ENCODE data around the gene FAM83D. TPM values are rescaled to one million over a fixed set of nuclear protein-coding genes. Genes with fewer than 3 reads are reported as not detected.

FAM83D gene
- total RNA-seq, 1 donor from 2014 or later = 73.9 TPM

DNA sequence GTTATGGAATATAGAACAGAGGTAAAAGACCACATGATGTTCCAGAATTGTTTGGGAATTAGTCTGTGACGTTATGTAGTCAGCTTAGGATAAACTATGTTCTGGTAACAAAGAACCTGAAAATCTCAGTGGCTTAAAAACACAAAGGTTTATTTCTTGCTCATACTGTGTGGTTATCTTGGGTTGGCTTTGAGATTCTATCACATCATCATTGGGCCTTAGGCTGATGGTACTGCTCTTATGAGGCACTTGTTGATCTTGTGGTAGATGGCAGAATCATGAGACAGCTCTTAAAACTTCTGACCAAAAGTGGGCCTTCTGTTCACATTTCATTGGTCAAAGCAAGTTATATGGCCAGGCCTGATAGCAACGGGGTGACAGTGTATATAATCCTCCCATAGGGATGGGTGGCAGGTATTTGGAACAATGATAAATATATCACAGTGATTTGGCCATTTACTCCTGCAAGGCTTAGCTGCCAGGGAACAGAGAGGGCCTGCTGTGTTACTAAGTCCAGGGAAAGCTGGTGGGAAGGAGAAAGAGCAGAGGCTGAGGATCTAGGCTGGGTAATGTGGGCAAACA lies 49.4 kb downstream of the FAM83D start:
- no peaks in the 10 kb centered on the region for H3K27me3 ChIP-seq
- no peaks in the 10 kb centered on the region for H3K4me1 ChIP-seq
- H4K20me1 ChIP-seq (ENCODE audit: low read depth) = peaks cover 9% of the 10 kb centered on the region
- H2AFZ ChIP-seq (replicated peaks) = no peak overlapping the region
- no peak overlapping the region for H3K4me3 ChIP-seq
- H3K9me3 ChIP-seq (ENCODE audit: low read depth) = no peaks in the 10 kb centered on the region
- Mint-ChIP-seq H3K9me3 (no peaks in the 10 kb centered on the region), H3K4me1 (no peaks in the 10 kb centered on the region), H3K27me3 (ENCODE audit: insufficient read depth, low read depth) (no peaks in the 10 kb centered on the region), H3K36me3 (peaks cover 11% of the 10 kb centered on the region), H3K4me3 (no peak overlapping the region), H3K27ac (no peak overlapping the region)
- no peak overlapping the region for H3K4me2 ChIP-seq
- no peaks in the 10 kb centered on the region for H3F3A ChIP-seq (ENCODE audit: low read depth)
- peaks cover 26% of the 10 kb centered on the region for H3K79me2 ChIP-seq (ENCODE audit: low read depth)
- H3K9ac ChIP-seq = no peak overlapping the region
- peaks cover 9% of the 10 kb centered on the region for H3K36me3 ChIP-seq
- TF ChIP-seq EZH2 (IDR thresholded peaks at IDR 0.05) (no peak), EZH2phosphoT487 (IDR thresholded peaks at IDR 0.05) (no peak)
- TF ChIP-seq, protein P1, sequence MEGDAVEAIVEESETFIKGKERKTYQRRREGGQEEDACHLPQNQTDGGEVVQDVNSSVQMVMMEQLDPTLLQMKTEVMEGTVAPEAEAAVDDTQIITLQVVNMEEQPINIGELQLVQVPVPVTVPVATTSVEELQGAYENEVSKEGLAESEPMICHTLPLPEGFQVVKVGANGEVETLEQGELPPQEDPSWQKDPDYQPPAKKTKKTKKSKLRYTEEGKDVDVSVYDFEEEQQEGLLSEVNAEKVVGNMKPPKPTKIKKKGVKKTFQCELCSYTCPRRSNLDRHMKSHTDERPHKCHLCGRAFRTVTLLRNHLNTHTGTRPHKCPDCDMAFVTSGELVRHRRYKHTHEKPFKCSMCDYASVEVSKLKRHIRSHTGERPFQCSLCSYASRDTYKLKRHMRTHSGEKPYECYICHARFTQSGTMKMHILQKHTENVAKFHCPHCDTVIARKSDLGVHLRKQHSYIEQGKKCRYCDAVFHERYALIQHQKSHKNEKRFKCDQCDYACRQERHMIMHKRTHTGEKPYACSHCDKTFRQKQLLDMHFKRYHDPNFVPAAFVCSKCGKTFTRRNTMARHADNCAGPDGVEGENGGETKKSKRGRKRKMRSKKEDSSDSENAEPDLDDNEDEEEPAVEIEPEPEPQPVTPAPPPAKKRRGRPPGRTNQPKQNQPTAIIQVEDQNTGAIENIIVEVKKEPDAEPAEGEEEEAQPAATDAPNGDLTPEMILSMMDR (IDR thresholded peaks at IDR 0.05) = no peak
- no peak for DNase-seq (ENCODE audit: low spot score)
- no peak overlapping the region for H3K27ac ChIP-seq

DNA sequence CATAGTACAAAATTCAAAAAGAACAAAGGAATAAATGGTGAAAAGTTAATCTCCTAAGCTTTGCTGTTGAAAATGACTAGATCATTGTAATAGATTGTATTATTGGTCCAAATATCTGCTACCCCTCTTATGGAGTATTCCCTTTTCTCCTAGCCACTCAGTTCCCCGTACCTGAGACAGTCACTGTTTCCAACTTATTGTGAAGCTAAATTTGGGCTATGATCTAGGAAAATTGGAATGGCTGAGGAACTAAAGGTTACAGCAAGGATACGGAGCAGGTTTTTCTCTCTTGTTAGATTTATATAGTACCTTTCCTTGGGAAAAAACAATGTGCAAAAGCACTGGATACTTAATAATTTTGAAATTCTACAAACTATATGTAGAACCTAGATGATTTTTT lies 53.2 kb downstream of the FAM83D start:
- H3K36me3 Mint-ChIP-seq = peaks cover 5% of the 10 kb centered on the region
- Histone ChIP-seq H3K9me3 (ENCODE audit: low read depth) (no peaks in the 10 kb centered on the region), H3K4me1 (no peaks in the 10 kb centered on the region), H3K27me3 (no peaks in the 10 kb centered on the region), H3K79me2 (ENCODE audit: low read depth) (peaks cover 33% of the 10 kb centered on the region), H3K36me3 (no peaks in the 10 kb centered on the region), H2AFZ (replicated peaks) (no peak overlapping the region), H3K4me3 (no peak overlapping the region), H4K20me1 (ENCODE audit: low read depth) (peaks cover 7% of the 10 kb centered on the region), H3K4me2 (no peak overlapping the region), H3K9ac (no peak overlapping the region), H3K27ac (no peak overlapping the region), H3F3A (ENCODE audit: low read depth) (no peaks in the 10 kb centered on the region)
- no peak overlapping the region for H3K27ac Mint-ChIP-seq
- no peaks in the 10 kb centered on the region for H3K27me3 Mint-ChIP-seq (ENCODE audit: insufficient read depth, low read depth)
- no peak for TF ChIP-seq EZH2 (IDR thresholded peaks at IDR 0.05)
- TF ChIP-seq, protein P1 (IDR thresholded peaks at IDR 0.05) = no peak
- no peak for TF ChIP-seq EZH2phosphoT487 (IDR thresholded peaks at IDR 0.05)
- no peak overlapping the region for H3K4me3 Mint-ChIP-seq
- DNase-seq (ENCODE audit: low spot score) = no peak
- peaks cover 6% of the 10 kb centered on the region for H3K4me1 Mint-ChIP-seq
- H3K9me3 Mint-ChIP-seq = no peaks in the 10 kb centered on the region

DNA sequence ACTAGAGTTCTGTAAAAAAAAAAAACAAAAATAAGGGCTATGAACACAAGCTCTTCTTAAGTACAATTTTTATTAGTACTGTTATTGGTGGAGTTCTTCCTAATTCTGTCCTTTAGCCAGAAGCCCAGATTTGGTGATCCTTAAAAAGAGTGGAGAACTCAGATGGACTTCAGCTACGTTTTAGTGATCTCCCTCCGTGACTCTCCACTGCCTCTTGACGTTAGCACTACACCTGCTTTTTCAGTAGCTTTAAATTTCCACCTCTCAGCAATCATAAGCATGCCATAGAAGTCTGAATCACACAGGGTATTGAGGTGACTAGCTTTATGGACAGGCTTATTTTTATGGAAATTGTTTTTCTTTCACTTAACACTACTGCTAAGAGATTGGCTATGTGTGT lies 53.6 kb downstream of the FAM83D start:
- no peak for TF ChIP-seq EZH2 (IDR thresholded peaks at IDR 0.05)
- TF ChIP-seq, protein P1 (IDR thresholded peaks at IDR 0.05) = no peak
- no peak for TF ChIP-seq EZH2phosphoT487 (IDR thresholded peaks at IDR 0.05)
- Mint-ChIP-seq H3K27ac (no peak overlapping the region), H3K36me3 (peaks cover 3% of the 10 kb centered on the region), H3K9me3 (no peaks in the 10 kb centered on the region), H3K27me3 (ENCODE audit: insufficient read depth, low read depth) (no peaks in the 10 kb centered on the region), H3K4me3 (no peak overlapping the region), H3K4me1 (peaks cover 6% of the 10 kb centered on the region)
- no peaks in the 10 kb centered on the region for H3K36me3 ChIP-seq
- peaks cover 7% of the 10 kb centered on the region for H4K20me1 ChIP-seq (ENCODE audit: low read depth)
- no peak overlapping the region for H3K9ac ChIP-seq
- peaks cover 33% of the 10 kb centered on the region for H3K79me2 ChIP-seq (ENCODE audit: low read depth)
- no peaks in the 10 kb centered on the region for H3K27me3 ChIP-seq
- H2AFZ ChIP-seq (replicated peaks) = no peak overlapping the region
- no peaks in the 10 kb centered on the region for H3K9me3 ChIP-seq (ENCODE audit: low read depth)
- no peak for DNase-seq (ENCODE audit: low spot score)
- no peaks in the 10 kb centered on the region for H3K4me1 ChIP-seq
- no peaks in the 10 kb centered on the region for H3F3A ChIP-seq (ENCODE audit: low read depth)
- H3K4me2 ChIP-seq = no peak overlapping the region
- no peak overlapping the region for H3K4me3 ChIP-seq
- H3K27ac ChIP-seq = no peak overlapping the region

All from neural progenitor cell (in vitro differentiated cells).